ENCODE measurements around the gene PMF1.
A peak's percentile ranks its signal among the peaks of the same experiment; 100 is the strongest.
"Not testable (repeated sequence)": the region's sequence is repeated elsewhere in the genome, so short reads cannot be mapped to it uniquely, and the experiment has no call there.

PMF1 gene

DNA sequence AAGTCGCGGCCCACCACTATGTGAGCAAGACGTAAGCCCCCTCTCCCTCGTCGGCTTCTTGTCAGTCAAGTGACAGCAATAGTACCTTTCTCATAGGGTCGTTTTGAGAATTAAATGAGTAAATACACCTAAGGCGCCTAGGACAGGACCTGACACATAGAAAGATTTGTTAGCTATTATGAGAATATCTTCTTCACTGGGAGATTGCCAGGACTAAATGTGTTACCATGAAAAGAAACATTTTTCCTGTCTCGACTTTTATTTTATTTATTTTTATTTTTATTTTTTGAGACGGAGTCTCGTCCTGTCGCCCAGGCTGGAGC lies 798 bp downstream of the PMF1 start:
- H3K4me1 ChIP-seq (ENCODE audit: control extremely low read depth in 1 of 4, control insufficient read depth in 4 of 4, insufficient read depth in 4 of 4, low read length in 3 of 4) = peaks cover 13 to 43% (median 32%) of the 10 kb centered on the region in 4 experiments
- DNase-seq = no peak
- 31% methylated on average over 7 of the region's 11 CpGs for WGBS (ENCODE audit: insufficient coverage)
- peaks cover 6 to 43% (median 17%) of the 10 kb centered on the region in 4 experiments for H3K36me3 ChIP-seq (ENCODE audit: control insufficient read depth in 4 of 4, insufficient read depth in 4 of 4, low read length in 3 of 4)
- CTCF ChIA-PET = interaction anchor here (0.6 to 2.9 kb wide), 8 partner anchors 10 to 318 kb away, joined by 3 to 13 read pairs (median 4); no protein-coding TSS in a partner anchor
- POLR2A ChIA-PET = interaction anchor here (1.0 to 1.3 kb wide), 2 partner anchors 11 to 20 kb away, joined by 3 to 4 read pairs; partner anchors contain the start of gene SLC25A44
- peak overlapping the region; percentile 98 for H3K27ac ChIP-seq (ENCODE audit: insufficient read depth in 1 of 2, low read depth in 1 of 2, low read length in 2 of 2, poor library complexity in 1 of 2, severe bottlenecking in 2 of 2)
- H3K27me3 ChIP-seq (replicated peaks in 2 of 5; ENCODE audit: control insufficient read depth in 4 of 5, insufficient read depth in 5 of 5, low read length in 4 of 5) = no peaks in the 10 kb centered on the region
- H3K4me3 ChIP-seq (ENCODE audit: control insufficient read depth in 1 of 7, extremely low read depth in 1 of 7, insufficient read depth in 4 of 7, low read depth in 2 of 7, low read length in 6 of 7) = peak overlapping the region; percentile 64 to 98 (median 92)
- no peaks in the 10 kb centered on the region for H3K9me3 ChIP-seq (ENCODE audit: control extremely low read depth in 1 of 5, control insufficient read depth in 4 of 5, insufficient read depth in 2 of 5, low read depth in 1 of 5, low read length in 4 of 5)

DNA sequence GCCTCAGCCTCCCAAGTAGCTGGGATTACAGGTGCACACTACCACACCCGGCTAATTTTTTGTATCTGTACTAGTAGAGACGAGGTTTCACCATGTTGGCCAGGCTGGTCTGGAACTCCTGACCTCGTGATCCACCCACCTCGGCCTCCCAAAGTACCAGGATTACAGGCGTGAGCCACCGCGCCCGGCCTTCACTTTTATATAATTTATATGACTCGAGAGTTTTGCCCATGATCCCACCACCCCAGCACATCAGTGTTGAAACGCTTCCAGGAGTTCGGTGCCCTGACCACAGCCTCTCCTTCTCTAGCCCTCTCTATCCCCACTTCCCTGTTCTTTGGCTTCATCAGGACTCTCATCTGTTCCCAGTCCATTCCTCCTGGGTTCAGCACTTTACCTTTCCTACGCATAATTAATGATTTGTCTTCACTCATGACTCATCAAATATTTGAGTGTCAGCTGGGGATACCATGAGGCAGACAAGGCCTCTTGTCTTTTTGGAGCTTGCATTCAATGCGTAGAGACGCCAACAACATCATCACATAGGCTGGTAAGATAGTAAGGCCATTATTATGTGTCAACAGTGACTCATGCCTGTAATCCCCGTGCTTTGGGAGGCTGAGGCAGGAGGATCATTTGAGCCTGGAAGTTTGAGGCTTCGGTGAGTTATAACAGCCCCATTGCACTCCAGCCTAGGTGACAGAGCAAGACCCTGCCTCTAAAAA lies 1.4 kb downstream of the PMF1 start:
- Histone ChIP-seq H3K27me3 (replicated peaks in 2 of 5; ENCODE audit: control insufficient read depth in 4 of 5, insufficient read depth in 5 of 5, low read length in 4 of 5) (no peaks in the 10 kb centered on the region), H3K9me3 (ENCODE audit: control extremely low read depth in 1 of 5, control insufficient read depth in 4 of 5, insufficient read depth in 2 of 5, low read depth in 1 of 5, low read length in 4 of 5) (no peaks in the 10 kb centered on the region), H3K4me3 (ENCODE audit: control insufficient read depth in 1 of 7, extremely low read depth in 1 of 7, insufficient read depth in 4 of 7, low read depth in 2 of 7, low read length in 6 of 7) (peak overlapping the region in 6 of 7 experiments; percentile 2 to 98 (median 92)), H3K27ac (ENCODE audit: insufficient read depth in 1 of 2, low read depth in 1 of 2, low read length in 2 of 2, poor library complexity in 1 of 2, severe bottlenecking in 2 of 2) (peak overlapping the region; percentile 98), H3K36me3 (ENCODE audit: control insufficient read depth in 4 of 4, insufficient read depth in 4 of 4, low read length in 3 of 4) (peaks cover 3 to 37% (median 18%) of the 10 kb centered on the region in 4 experiments), H3K4me1 (ENCODE audit: control extremely low read depth in 1 of 4, control insufficient read depth in 4 of 4, insufficient read depth in 4 of 4, low read length in 3 of 4) (peaks cover 19 to 47% (median 35%) of the 10 kb centered on the region in 4 experiments)
- WGBS (ENCODE audit: insufficient coverage) = 77% methylated on average over 10 of the region's 16 CpGs
- ChIA-PET POLR2A (no interaction called here), CTCF (interaction anchor here (0.6 to 2.9 kb wide), 11 partner anchors 9 to 318 kb away, joined by 3 to 13 read pairs (median 3); no protein-coding TSS in a partner anchor)
- DNase-seq = peak in 2 of 3 donors; percentile 42 to 57

DNA sequence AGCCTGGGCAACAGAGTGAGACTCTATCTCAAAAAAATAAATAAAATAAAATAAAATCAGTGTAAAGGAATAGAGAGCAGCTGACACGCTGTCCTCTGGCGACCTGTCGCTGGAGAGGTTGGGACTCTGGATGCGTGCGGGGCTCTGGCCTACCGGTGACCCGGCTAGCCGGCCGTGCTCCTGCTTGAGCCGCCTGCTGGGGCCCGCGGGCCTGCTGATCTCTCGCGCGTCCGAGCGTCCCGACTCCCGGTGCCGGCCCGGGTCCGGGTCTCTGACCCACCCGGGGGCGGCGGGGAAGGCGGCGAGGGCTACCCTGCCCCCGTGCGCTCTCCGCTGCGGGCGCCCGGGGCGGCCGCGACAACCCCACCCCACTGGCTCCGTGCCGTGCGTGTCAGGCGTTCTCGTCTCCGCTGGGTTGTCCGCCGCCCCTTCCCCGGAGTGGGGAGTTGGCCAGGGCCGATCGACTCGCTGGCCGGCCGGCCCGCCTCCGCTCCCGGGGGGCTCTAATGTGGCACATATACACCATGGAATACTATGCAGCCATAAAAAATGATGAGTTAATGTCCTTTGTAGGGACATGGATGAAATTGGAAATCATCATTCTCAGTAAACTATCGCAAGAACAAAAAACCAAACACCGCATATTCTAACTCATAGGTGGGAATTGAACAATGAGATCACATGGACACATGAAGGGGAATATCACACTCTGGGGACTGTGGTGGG lies 3.7 kb downstream of the PMF1 start:
- peak in 2 of 3 donors; percentile 31 to 35 for DNase-seq
- H3K9me3 ChIP-seq (ENCODE audit: control extremely low read depth in 1 of 5, control insufficient read depth in 4 of 5, insufficient read depth in 2 of 5, low read depth in 1 of 5, low read length in 4 of 5); H3K27me3 ChIP-seq (replicated peaks in 2 of 5; ENCODE audit: control insufficient read depth in 4 of 5, insufficient read depth in 5 of 5, low read length in 4 of 5); H3K4me3 ChIP-seq (ENCODE audit: control insufficient read depth in 1 of 7, extremely low read depth in 1 of 7, insufficient read depth in 4 of 7, low read depth in 2 of 7, low read length in 6 of 7); H3K27ac ChIP-seq (ENCODE audit: insufficient read depth in 1 of 2, low read depth in 1 of 2, low read length in 2 of 2, poor library complexity in 1 of 2, severe bottlenecking in 2 of 2); POLR2A ChIA-PET: not testable (repeated sequence)
- Histone ChIP-seq H3K36me3 (ENCODE audit: control insufficient read depth in 4 of 4, insufficient read depth in 4 of 4, low read length in 3 of 4) (peaks cover 2 to 24% (median 11%) of the 10 kb centered on the region in 4 experiments), H3K4me1 (ENCODE audit: control extremely low read depth in 1 of 4, control insufficient read depth in 4 of 4, insufficient read depth in 4 of 4, low read length in 3 of 4) (peaks cover 20 to 54% (median 38%) of the 10 kb centered on the region in 4 experiments)
- WGBS (ENCODE audit: insufficient coverage) = 97% methylated on average over 34 of the region's 55 CpGs
- CTCF ChIA-PET = interaction anchor here (1.7 kb wide), 1 partner anchor 71 kb away, joined by 3 read pairs; no protein-coding TSS in a partner anchor

DNA sequence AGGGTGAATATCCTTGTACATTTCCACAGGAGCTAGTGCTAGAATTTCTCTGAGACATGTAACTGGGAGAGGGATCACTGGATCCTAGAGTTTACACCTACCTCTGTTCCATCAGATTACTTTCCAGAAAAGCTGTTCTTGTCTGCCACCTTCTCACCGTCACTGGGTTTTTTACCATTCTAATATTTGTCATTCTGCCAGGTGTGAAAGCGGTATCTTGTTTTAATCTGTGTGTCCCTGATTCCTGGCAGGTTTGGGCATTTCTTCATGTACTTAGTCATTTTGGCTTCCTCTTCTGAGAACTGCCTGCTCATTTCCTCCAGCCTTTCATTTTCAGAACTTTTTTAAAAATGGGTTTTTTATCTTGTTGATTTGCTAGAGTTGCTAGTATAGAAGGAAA lies 5.1 kb downstream of the PMF1 start:
- 0% methylated on average over 2 of the region's 2 CpGs for WGBS (ENCODE audit: insufficient coverage)
- H3K36me3 ChIP-seq (ENCODE audit: control insufficient read depth in 4 of 4, insufficient read depth in 4 of 4, low read length in 3 of 4) = peaks cover 4 to 28% (median 20%) of the 10 kb centered on the region in 4 experiments
- ChIA-PET POLR2A (interaction anchor here (0.6 kb wide), 1 partner anchor 17 kb away, joined by 7 read pairs; no protein-coding TSS in a partner anchor), CTCF (interaction anchor here (1.1 to 16.8 kb wide), 5 partner anchors 17 to 121 kb away, joined by 3 to 399 read pairs (median 4); partner anchors contain the start of gene SEMA4A)
- H3K9me3 ChIP-seq (ENCODE audit: control extremely low read depth in 1 of 5, control insufficient read depth in 4 of 5, insufficient read depth in 2 of 5, low read depth in 1 of 5, low read length in 4 of 5) = no peaks in the 10 kb centered on the region
- peak overlapping the region; percentile 37 to 74 for H3K27ac ChIP-seq (ENCODE audit: insufficient read depth in 1 of 2, low read depth in 1 of 2, low read length in 2 of 2, poor library complexity in 1 of 2, severe bottlenecking in 2 of 2)
- no peaks in the 10 kb centered on the region for H3K27me3 ChIP-seq (replicated peaks in 2 of 5; ENCODE audit: control insufficient read depth in 4 of 5, insufficient read depth in 5 of 5, low read length in 4 of 5)
- peaks cover 20 to 54% (median 38%) of the 10 kb centered on the region in 4 experiments for H3K4me1 ChIP-seq (ENCODE audit: control extremely low read depth in 1 of 4, control insufficient read depth in 4 of 4, insufficient read depth in 4 of 4, low read length in 3 of 4)
- DNase-seq = peak; percentile 75 to 91 (median 90)
- H3K4me3 ChIP-seq (ENCODE audit: control insufficient read depth in 1 of 7, extremely low read depth in 1 of 7, insufficient read depth in 4 of 7, low read depth in 2 of 7, low read length in 6 of 7) = peak overlapping the region in 5 of 7 experiments; percentile 14 to 61 (median 51)

DNA sequence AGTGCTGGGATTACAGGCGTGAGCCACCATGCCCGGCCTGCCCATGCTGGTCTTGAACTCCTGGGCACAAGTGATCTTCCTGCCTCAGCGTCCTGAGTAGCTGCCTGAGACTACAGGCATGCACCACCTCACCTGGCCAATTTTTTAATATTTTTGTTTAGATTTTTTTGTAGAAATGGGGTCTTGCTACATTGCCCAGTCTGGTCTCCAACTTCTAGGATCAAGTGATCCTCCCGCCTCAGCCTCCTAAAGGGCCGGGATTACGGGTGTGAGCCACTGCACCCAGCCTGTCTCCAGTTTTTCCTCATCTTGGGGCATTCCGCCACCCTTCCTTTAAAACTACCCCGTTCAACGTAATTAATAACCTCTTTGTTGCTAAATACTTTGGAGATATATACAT lies 7.4 kb downstream of the PMF1 start:
- no peak for DNase-seq
- Histone ChIP-seq H3K4me1 (ENCODE audit: control extremely low read depth in 1 of 4, control insufficient read depth in 4 of 4, insufficient read depth in 4 of 4, low read length in 3 of 4) (peaks cover 16 to 43% (median 29%) of the 10 kb centered on the region in 4 experiments), H3K9me3 (ENCODE audit: control extremely low read depth in 1 of 5, control insufficient read depth in 4 of 5, insufficient read depth in 2 of 5, low read depth in 1 of 5, low read length in 4 of 5) (no peaks in the 10 kb centered on the region), H3K36me3 (ENCODE audit: control insufficient read depth in 4 of 4, insufficient read depth in 4 of 4, low read length in 3 of 4) (peaks cover 4 to 40% (median 25%) of the 10 kb centered on the region in 4 experiments), H3K27ac (ENCODE audit: insufficient read depth in 1 of 2, low read depth in 1 of 2, low read length in 2 of 2, poor library complexity in 1 of 2, severe bottlenecking in 2 of 2) (peak overlapping the region in 1 of 2 experiments; percentile 52), H3K4me3 (ENCODE audit: control insufficient read depth in 1 of 7, extremely low read depth in 1 of 7, insufficient read depth in 4 of 7, low read depth in 2 of 7, low read length in 6 of 7) (no peak overlapping the region), H3K27me3 (replicated peaks in 2 of 5; ENCODE audit: control insufficient read depth in 4 of 5, insufficient read depth in 5 of 5, low read length in 4 of 5) (no peaks in the 10 kb centered on the region)
- ChIA-PET CTCF (interaction anchor here (0.9 to 16.8 kb wide), 5 partner anchors 12 to 90 kb away, joined by 3 to 399 read pairs (median 4); partner anchors contain the start of gene SEMA4A), POLR2A (interaction anchor here (0.9 kb wide), 1 partner anchor 59 kb away, joined by 5 read pairs; no protein-coding TSS in a partner anchor)
- 100% methylated on average over 5 of the region's 9 CpGs for WGBS (ENCODE audit: insufficient coverage)

DNA sequence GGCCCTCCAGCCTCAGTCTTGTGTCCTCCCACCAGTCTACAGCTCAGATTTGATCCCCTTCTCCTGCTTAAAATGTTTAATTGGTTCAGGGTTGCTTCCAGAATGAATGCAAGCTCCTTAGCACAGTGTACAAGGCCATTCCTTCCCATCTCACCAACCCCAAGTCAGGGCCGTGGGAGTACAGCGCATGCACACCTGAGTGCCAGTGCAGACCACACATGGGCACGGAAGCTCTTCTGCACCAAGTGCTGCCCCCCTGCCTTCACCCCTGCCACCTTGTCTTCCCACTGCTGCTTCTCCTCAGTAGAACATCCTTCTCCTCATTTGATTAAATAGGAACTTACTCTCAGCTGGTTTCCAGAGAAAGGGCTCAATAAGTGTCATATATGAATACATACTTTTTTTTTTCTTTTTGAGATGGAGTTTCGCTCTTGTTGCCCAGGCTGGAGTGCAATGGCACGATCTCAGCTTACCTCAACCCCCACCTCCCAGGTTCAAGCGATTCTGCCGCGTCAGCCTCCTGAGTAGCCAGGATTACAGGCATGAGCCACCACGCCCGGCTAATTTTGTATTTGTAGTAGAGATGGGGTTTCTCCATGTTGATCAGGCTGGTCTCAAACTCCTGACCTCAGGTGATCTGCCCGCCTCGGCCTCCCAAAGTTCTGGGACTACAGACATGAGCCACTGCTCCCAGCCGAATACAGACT lies 9.3 kb downstream of the PMF1 start:
- Histone ChIP-seq H3K27ac (ENCODE audit: insufficient read depth in 1 of 2, low read depth in 1 of 2, low read length in 2 of 2, poor library complexity in 1 of 2, severe bottlenecking in 2 of 2) (peak overlapping the region in 1 of 2 experiments; percentile 5), H3K36me3 (ENCODE audit: control insufficient read depth in 4 of 4, insufficient read depth in 4 of 4, low read length in 3 of 4) (peaks cover 4 to 49% (median 30%) of the 10 kb centered on the region in 4 experiments)
- POLR2A ChIA-PET = no interaction called here

More for the DNA sequence above, 9.3 kb downstream of the PMF1 start:
- CTCF ChIA-PET = interaction anchor here (0.6 to 16.8 kb wide), 6 partner anchors 10 to 156 kb away, joined by 3 to 399 read pairs (median 3); partner anchors contain the start of gene SEMA4A
- 97% methylated on average over 5 of the region's 13 CpGs for WGBS (ENCODE audit: insufficient coverage)
- Histone ChIP-seq H3K4me3 (ENCODE audit: control insufficient read depth in 1 of 7, extremely low read depth in 1 of 7, insufficient read depth in 4 of 7, low read depth in 2 of 7, low read length in 6 of 7) (no peak overlapping the region), H3K4me1 (ENCODE audit: control extremely low read depth in 1 of 4, control insufficient read depth in 4 of 4, insufficient read depth in 4 of 4, low read length in 3 of 4) (peaks cover 16 to 45% (median 32%) of the 10 kb centered on the region in 4 experiments), H3K9me3 (ENCODE audit: control extremely low read depth in 1 of 5, control insufficient read depth in 4 of 5, insufficient read depth in 2 of 5, low read depth in 1 of 5, low read length in 4 of 5) (no peaks in the 10 kb centered on the region), H3K27me3 (replicated peaks in 2 of 5; ENCODE audit: control insufficient read depth in 4 of 5, insufficient read depth in 5 of 5, low read length in 4 of 5) (no peaks in the 10 kb centered on the region)
- no peak for DNase-seq

Data from common myeloid progenitor, CD34-positive (primary cell).